Measurements from ENCODE around the gene TMEM131L. TPM values are rescaled to one million over a fixed set of nuclear protein-coding genes. Genes with fewer than 3 reads are reported as not detected.

The TMEM131L gene
- total RNA-seq, 1 donor from 2014 or later: 7.9 TPM

DNA sequence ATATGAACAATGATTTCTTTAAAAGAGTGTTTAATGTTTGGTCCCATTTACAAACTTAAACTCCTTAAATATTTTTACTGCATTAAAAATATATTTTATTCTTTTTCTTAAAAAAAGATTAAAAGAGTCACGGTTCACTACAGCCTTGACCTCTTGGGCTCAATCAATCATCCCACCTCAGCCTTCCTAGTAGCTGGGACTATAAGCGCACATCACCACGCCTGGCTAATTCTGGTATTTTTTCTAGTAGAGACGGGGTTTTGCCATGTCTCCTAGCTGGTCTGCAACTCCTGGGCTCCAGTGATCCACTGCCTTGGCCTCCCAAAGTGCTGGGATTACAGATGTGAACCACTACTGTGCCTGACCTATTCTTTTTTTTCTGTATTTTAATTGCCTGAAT lies 113.2 kb downstream of the TMEM131L start:
- TF ChIP-seq, protein P1, sequence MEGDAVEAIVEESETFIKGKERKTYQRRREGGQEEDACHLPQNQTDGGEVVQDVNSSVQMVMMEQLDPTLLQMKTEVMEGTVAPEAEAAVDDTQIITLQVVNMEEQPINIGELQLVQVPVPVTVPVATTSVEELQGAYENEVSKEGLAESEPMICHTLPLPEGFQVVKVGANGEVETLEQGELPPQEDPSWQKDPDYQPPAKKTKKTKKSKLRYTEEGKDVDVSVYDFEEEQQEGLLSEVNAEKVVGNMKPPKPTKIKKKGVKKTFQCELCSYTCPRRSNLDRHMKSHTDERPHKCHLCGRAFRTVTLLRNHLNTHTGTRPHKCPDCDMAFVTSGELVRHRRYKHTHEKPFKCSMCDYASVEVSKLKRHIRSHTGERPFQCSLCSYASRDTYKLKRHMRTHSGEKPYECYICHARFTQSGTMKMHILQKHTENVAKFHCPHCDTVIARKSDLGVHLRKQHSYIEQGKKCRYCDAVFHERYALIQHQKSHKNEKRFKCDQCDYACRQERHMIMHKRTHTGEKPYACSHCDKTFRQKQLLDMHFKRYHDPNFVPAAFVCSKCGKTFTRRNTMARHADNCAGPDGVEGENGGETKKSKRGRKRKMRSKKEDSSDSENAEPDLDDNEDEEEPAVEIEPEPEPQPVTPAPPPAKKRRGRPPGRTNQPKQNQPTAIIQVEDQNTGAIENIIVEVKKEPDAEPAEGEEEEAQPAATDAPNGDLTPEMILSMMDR (IDR thresholded peaks at IDR 0.05; ENCODE audit: insufficient read depth, low read length, severe bottlenecking): no peak

DNA sequence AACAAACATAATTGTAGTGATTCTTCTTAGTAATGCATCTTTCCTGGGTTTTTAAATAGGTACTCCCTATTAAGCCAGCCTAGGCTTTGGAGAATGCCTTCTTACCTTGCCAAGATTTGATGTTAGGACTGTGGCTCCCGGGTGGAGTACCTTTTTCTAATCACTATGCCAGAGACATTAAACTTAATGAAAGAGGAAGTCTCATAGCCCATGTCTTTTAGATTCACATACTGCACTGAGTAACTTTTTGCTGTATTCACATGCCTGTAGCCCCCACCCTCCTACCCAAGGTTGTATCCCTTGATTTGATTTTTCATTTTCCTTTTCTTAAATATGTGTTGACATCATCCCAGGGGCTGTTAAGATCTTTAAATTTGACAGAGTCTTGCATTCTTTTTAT lies 113.7 kb downstream of the TMEM131L start:
- no peak overlapping the region for H3K4me3 ChIP-seq (ENCODE audit: low read depth, low read length)
- no peaks in the 10 kb centered on the region for H3K36me3 ChIP-seq (ENCODE audit: control insufficient read depth, insufficient read depth, low read length)
- DNase-seq (ENCODE audit: low read depth) (no peak), FAIRE-seq (no peak)
- no peaks in the 10 kb centered on the region for H3K27me3 ChIP-seq (ENCODE audit: control insufficient read depth, insufficient read depth, low read length)
- TF ChIP-seq, protein P1 (IDR thresholded peaks at IDR 0.05; ENCODE audit: insufficient read depth, low read length, severe bottlenecking): no peak

More for the DNA sequence above, 113.2 kb downstream of the TMEM131L start:
- no peak for FAIRE-seq
- no peak for DNase-seq (ENCODE audit: low read depth)
- Histone ChIP-seq H3K36me3 (ENCODE audit: control insufficient read depth, insufficient read depth, low read length) (no peaks in the 10 kb centered on the region), H3K4me3 (ENCODE audit: low read depth, low read length) (no peak overlapping the region), H3K27me3 (ENCODE audit: control insufficient read depth, insufficient read depth, low read length) (no peaks in the 10 kb centered on the region)

DNA sequence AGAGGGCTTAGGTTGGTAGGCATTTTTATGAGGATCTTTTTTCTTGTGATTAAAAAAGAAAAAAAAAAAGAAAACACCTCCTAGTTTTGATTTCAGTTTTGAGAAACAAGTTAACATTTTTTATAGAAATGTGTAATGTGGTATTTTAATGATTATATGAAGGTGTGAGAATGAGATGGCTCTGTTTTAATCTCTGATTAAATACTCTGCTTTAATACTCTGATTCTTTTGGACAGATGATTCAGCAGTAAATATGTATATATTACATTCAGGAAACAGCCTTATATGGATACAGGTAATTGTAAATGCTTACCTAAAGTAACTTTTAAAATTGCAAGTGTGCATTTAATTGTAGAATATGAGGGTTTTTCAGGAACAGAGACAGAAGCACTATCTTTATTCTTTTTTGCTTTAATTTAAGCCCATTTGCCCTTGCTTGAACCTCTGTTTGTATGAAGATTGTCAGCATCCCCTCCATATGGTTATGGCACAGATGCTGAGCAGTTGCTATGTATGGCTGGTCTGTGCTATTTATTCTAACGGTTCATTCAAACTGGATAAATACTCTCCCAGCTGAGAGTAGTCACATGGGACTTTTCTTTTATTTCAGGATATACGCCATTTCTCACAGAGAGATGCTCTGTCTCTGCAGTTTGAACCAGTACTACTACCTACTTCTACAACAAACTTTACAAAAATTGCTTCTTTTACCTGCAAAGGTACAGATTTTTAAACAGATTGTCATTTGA lies 117.0 kb downstream of the TMEM131L start:
- Histone ChIP-seq H3K36me3 (ENCODE audit: control insufficient read depth, insufficient read depth, low read length) (no peaks in the 10 kb centered on the region), H3K4me3 (ENCODE audit: low read depth, low read length) (no peak overlapping the region), H3K27me3 (ENCODE audit: control insufficient read depth, insufficient read depth, low read length) (no peaks in the 10 kb centered on the region)
- FAIRE-seq (no peak), DNase-seq (ENCODE audit: low read depth) (no peak)
- TF ChIP-seq, protein P1 (IDR thresholded peaks at IDR 0.05; ENCODE audit: insufficient read depth, low read length, severe bottlenecking): no peak

DNA sequence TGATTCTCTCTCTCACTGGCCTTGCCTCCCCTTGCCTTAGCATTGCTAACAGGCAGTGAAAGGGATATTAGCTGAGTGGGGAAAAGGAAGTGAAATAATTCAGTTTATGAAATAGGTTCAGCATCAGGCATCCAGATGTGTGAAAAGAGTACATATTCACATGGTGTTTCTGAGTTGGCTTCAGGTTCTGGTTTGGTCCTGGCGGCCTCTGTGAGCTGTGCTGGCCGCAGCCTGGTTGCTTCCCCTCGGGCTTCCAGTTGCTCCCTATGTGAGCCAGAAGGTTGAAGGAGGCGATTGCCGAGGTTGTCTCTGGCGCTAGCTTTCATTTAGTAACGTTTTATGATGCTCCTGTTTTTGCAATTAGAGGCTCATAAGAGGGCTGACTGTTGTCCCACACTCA lies 118.9 kb downstream of the TMEM131L start:
- Histone ChIP-seq H3K27me3 (ENCODE audit: control insufficient read depth, insufficient read depth, low read length) (no peaks in the 10 kb centered on the region), H3K4me3 (ENCODE audit: low read depth, low read length) (no peak overlapping the region), H3K36me3 (ENCODE audit: control insufficient read depth, insufficient read depth, low read length) (no peaks in the 10 kb centered on the region)
- TF ChIP-seq, protein P1 (IDR thresholded peaks at IDR 0.05; ENCODE audit: insufficient read depth, low read length, severe bottlenecking): no peak
- FAIRE-seq (no peak), DNase-seq (ENCODE audit: low read depth) (no peak)

DNA sequence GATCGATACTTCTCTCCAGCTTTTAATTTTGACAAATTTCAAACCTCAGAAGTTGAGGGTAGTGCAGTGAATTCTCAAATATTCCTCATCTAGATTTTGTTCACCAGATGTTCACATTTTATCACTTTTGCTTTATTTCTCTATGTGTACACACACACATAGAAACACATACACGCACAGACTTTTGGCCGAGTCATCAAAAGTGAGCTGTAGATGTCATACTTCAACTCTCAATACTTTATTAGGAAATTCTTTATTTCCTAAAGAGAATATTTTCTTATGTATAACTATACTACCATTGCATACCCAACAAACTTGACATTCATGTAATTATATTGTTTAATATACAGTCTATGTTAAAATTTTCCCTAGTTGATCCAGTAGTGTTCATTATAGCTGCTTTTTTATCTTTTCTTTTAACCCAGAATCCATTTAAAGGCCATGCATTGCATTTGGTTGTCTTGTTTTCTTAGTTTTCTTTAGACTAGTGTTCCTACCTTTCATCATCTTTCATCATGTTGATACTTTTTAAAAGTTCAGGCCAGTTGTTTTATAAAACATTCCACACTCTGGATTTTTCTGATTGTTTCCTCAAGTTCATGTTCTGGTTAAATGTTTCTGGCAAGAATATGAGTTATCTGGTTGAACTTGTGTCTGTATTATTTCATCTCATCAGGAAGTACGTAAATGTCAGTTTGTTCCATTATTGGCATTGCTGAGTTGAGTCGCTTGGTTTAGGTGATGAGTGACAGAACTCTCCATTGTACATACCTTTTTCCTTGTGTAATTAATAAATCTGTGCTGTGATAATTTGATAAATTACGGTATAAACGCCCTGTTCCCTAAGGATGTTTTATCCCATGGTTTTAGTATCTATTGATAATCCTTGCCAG lies 123.8 kb downstream of the TMEM131L start:
- FAIRE-seq (no peak), DNase-seq (ENCODE audit: low read depth) (no peak)
- Histone ChIP-seq H3K27me3 (ENCODE audit: control insufficient read depth, insufficient read depth, low read length) (no peaks in the 10 kb centered on the region), H3K36me3 (ENCODE audit: control insufficient read depth, insufficient read depth, low read length) (no peaks in the 10 kb centered on the region), H3K4me3 (ENCODE audit: low read depth, low read length) (no peak overlapping the region)
- TF ChIP-seq, protein P1 (IDR thresholded peaks at IDR 0.05; ENCODE audit: insufficient read depth, low read length, severe bottlenecking): no peak

Data from bronchial epithelial cell (primary cell).